HepG2 (cell line): Measurements from ENCODE around the gene TMEM235. TPM values are rescaled to one million over a fixed set of nuclear protein-coding genes. Genes with fewer than 3 reads are reported as not detected.

ENCODE experiments used
- AGO2 ChIP-seq: fragments of 200-400 bp; formaldehyde crosslinking; optimal IDR thresholded peaks from 2 replicates; pipeline ENCODE3; 2017; ENCODE audit warnings: mild to moderate bottlenecking, low read depth, low read length, moderate library complexity
- FIP1L1 ChIP-seq: fragments of 200-400 bp; formaldehyde crosslinking; IDR thresholded peaks from 2 replicates; pipeline ENCODE4 v1.6.1; 2018; ENCODE audit warnings: low read depth, mild to moderate bottlenecking, low read length, moderate library complexity, borderline replicate concordance; ENCODE audit not compliant: insufficient read depth
- MED13 ChIP-seq: sonication (generic); formaldehyde crosslinking; IDR thresholded peaks from 2 replicates; pipeline ENCODE4 v1.5.0; 2020; ENCODE audit warnings: missing genetic modification reagents
- MYPOP ChIP-seq: sonication (generic); formaldehyde crosslinking; IDR thresholded peaks from 2 replicates; pipeline ENCODE4 v1.8.1; 2023; ENCODE audit warnings: mild to moderate bottlenecking, moderate library complexity, missing genetic modification reagents
- RXRB ChIP-seq: IDR thresholded peaks from 2 replicates; pipeline ENCODE4 v1.6.1; 2016; ENCODE audit warnings: borderline replicate concordance, missing genetic modification reagents, missing compliant biosample characterization
- SMAD3 ChIP-seq: sonication (generic); formaldehyde crosslinking; IDR thresholded peaks from 2 replicates; pipeline ENCODE4 v1.4.0; 2020; ENCODE audit warnings: missing genetic modification reagents
- TEF ChIP-seq: sonication (generic); formaldehyde crosslinking; IDR thresholded peaks from 2 replicates; pipeline ENCODE4 v1.5.0; 2020; ENCODE audit warnings: missing genetic modification reagents
- TFDP2 ChIP-seq: sonication (generic); formaldehyde crosslinking; IDR thresholded peaks from 2 replicates; pipeline ENCODE4 v1.4.0; 2020; ENCODE audit warnings: missing genetic modification reagents
- U2AF1 ChIP-seq: fragments of 200-400 bp; formaldehyde crosslinking; optimal IDR thresholded peaks from 2 replicates; pipeline ENCODE3; 2017; ENCODE audit warnings: mild to moderate bottlenecking, low read depth, low read length
- ZBED4 ChIP-seq: sonication (generic); formaldehyde crosslinking; IDR thresholded peaks from 2 replicates; pipeline ENCODE4 v1.4.0; 2020; ENCODE audit warnings: missing genetic modification reagents, borderline replicate concordance
- ZBTB34 ChIP-seq: sonication (generic); formaldehyde crosslinking; IDR thresholded peaks from 2 replicates; pipeline ENCODE4 v1.8.0; 2022; ENCODE audit warnings: mild to moderate bottlenecking, missing genetic modification reagents
- ZFP36L2 ChIP-seq: sonication (generic); formaldehyde crosslinking; IDR thresholded peaks from 2 replicates; pipeline ENCODE4 v1.4.0; 2020; ENCODE audit warnings: missing genetic modification reagents
- ZMYM4 ChIP-seq: sonication (generic); formaldehyde crosslinking; IDR thresholded peaks from 2 replicates; pipeline ENCODE4 v1.8.1; 2023; ENCODE audit warnings: mild to moderate bottlenecking, missing genetic modification reagents
- ZNF282 ChIP-seq: fragments of 450-650 bp; IDR thresholded peaks from 2 replicates; pipeline ENCODE4 v1.6.1; 2018; ENCODE audit not compliant: partially characterized antibody
- ZNF44 ChIP-seq: sonication (generic); formaldehyde crosslinking; IDR thresholded peaks from 2 replicates; pipeline ENCODE4 v1.5.1; 2020; ENCODE audit warnings: mild to moderate bottlenecking, missing genetic modification reagents
- ZNF530 ChIP-seq: sonication (generic); formaldehyde crosslinking; IDR thresholded peaks from 2 replicates; pipeline ENCODE4 v1.5.0; 2020; ENCODE audit warnings: low read depth, mild to moderate bottlenecking, missing genetic modification reagents
- ZNF569 ChIP-seq: sonication (generic); formaldehyde crosslinking; IDR thresholded peaks from 2 replicates; pipeline ENCODE4 v1.5.0; 2020; ENCODE audit warnings: mild to moderate bottlenecking, missing genetic modification reagents, moderate library complexity, borderline replicate concordance
- ZNF660 ChIP-seq: sonication (generic); formaldehyde crosslinking; IDR thresholded peaks from 2 replicates; pipeline ENCODE4 v1.5.1; 2020; ENCODE audit warnings: mild to moderate bottlenecking, low read depth, missing genetic modification reagents, borderline replicate concordance
- ZNF672 ChIP-seq: sonication (generic); formaldehyde crosslinking; IDR thresholded peaks from 2 replicates; pipeline ENCODE4 v1.8.1; 2022; ENCODE audit warnings: missing genetic modification reagents
- ZNF772 ChIP-seq: sonication (generic); formaldehyde crosslinking; IDR thresholded peaks from 2 replicates; pipeline ENCODE4 v1.5.0; 2020; ENCODE audit warnings: mild to moderate bottlenecking, missing genetic modification reagents
- ZNF788 ChIP-seq: sonication (generic); formaldehyde crosslinking; IDR thresholded peaks from 2 replicates; pipeline ENCODE4 v1.5.0; 2020; ENCODE audit warnings: mild to moderate bottlenecking, missing genetic modification reagents, borderline replicate concordance
- polyA plus RNA-seq, 8 experiments: library from polyadenylated mRNA; depleted of rRNA in 3 of 8; stranded (reverse) in 7 of 8; unstranded in 1 of 8; fragments of >200 nt; fragmentation: Illumina TruSeq in 4 of 8; extraction: Trizol in 4 of 8; gene quantifications; 2 replicates each; pipeline versions ENCODE4 v1.2.1 to v1.2.3, GENCODE V29; 2011 to 2016; ENCODE audit warnings: low read depth in 4 of 8, missing spikeins in 1 of 8, mixed read lengths in 1 of 8; ENCODE audit not compliant: insufficient read depth in 1 of 8
- total RNA-seq, 5 experiments: library from RNA; depleted of rRNA; stranded (reverse); fragments of >200 nt; fragmentation: Illumina TruSeq; extraction: Trizol; gene quantifications; 2 replicates each; pipeline ENCODE4 v1.2.3, GENCODE V29; 2016; ENCODE audit warnings: low read depth in 1 of 5

Gene TMEM235
- total and polyA plus RNA-seq, 2 of the 13 experiments (the other 11 are each of a cell fraction or from before 2014, with no cell fraction given): not detected

GRCh38 chr17:78214016-78214705, 17.3 kb upstream of the TMEM235 start, which contains the start of gene BIRC5 (continued):
- no peak for TF ChIP-seq AGO2
- 0 out of 2 replicates have a peak, but pooled peaks have one; percentile 41 for TF ChIP-seq ZBTB34 (CRISPR knock-in tag)
- TF ChIP-seq ZMYM4 (CRISPR knock-in tag): peak; percentile 76
- no peak for TF ChIP-seq SMAD3 (CRISPR knock-in tag)
- TF ChIP-seq ZNF530: no peak
- TF ChIP-seq ZNF569 (CRISPR knock-in tag): no peak
- peak; percentile 72 for TF ChIP-seq RXRB (CRISPR knock-in tag)
- TF ChIP-seq ZNF44: peak; percentile 90
- TF ChIP-seq TFDP2: peak; percentile 100
- no peak for TF ChIP-seq U2AF1
- no peak; the same call in 1 of the 2 replicates for TF ChIP-seq ZNF660 (CRISPR knock-in tag)
- TF ChIP-seq ZNF672 (CRISPR knock-in tag): no peak
- TF ChIP-seq TEF (CRISPR knock-in tag): no peak
- TF ChIP-seq ZNF788 (CRISPR knock-in tag): peak; percentile 92; the same call in 1 of the 2 replicates
- no peak for TF ChIP-seq ZNF282
- peak; percentile 87; the same call in 1 of the 2 replicates for TF ChIP-seq ZNF772 (CRISPR knock-in tag)
- TF ChIP-seq MED13: 0 out of 2 replicates have a peak, but pooled peaks have one; percentile 62
- peak; percentile 89 for TF ChIP-seq MYPOP (CRISPR knock-in tag)
- peak; percentile 59; the same call in 1 of the 2 replicates for TF ChIP-seq ZBED4 (CRISPR knock-in tag)
- TF ChIP-seq FIP1L1: no peak
- TF ChIP-seq ZFP36L2: no peak
